ENCODE measurements around the gene ZBTB17. TPM values are rescaled to one million over a fixed set of nuclear protein-coding genes. Genes with fewer than 3 reads are reported as not detected.
"Not testable (repeated sequence)": the region's sequence is repeated elsewhere in the genome, so short reads cannot be mapped to it uniquely, and the experiment has no call there.

ZBTB17 gene
- total and polyA plus RNA-seq, 2 donors = 30.7 to 81.3 TPM

- peaks cover 3 to 21% of the 10 kb centered on the region in 2 donors for H3K36me3 ChIP-seq (ENCODE audit: control insufficient read depth in 2 of 2, insufficient read depth in 2 of 2, low read length in 1 of 2)
- H3K4me3 ChIP-seq (ENCODE audit: low read length in 2 of 2); H3K9me3 ChIP-seq (ENCODE audit: control insufficient read depth in 2 of 2, insufficient read depth in 1 of 2, low read length in 1 of 2); H3K27ac ChIP-seq (ENCODE audit: low read depth in 1 of 2, low read length in 1 of 2); DNase-seq (ENCODE audit: low read depth in 6 of 9, low spot score in 9 of 9); H3K4me1 ChIP-seq (ENCODE audit: control insufficient read depth in 2 of 2, insufficient read depth in 2 of 2, low read length in 2 of 2); H3K27me3 ChIP-seq (ENCODE audit: control insufficient read depth in 2 of 2, insufficient read depth in 1 of 2, low read length in 1 of 2): not testable (repeated sequence)
- 83% methylated on average over 6 of the region's 6 CpGs for WGBS
Measured at GRCh38 chr1:15892857-15893599, 82.9 kb downstream of the ZBTB17 start.

Other genes starting within 250 kb of the ZBTB17 start
- gene SLC25A34, start 239.8 kb downstream of the ZBTB17 start, total RNA-seq = 0.42 TPM
- 2.4 TPM for gene SLC25A34, start 239.8 kb downstream of the ZBTB17 start, polyA plus RNA-seq
- not detected for gene TMEM82, start 233.6 kb downstream of the ZBTB17 start, total RNA-seq
- gene TMEM82, start 233.6 kb downstream of the ZBTB17 start, polyA plus RNA-seq = not detected
- 1.6 TPM for gene FBLIM1, start 217.3 kb downstream of the ZBTB17 start, total RNA-seq
- gene FBLIM1, start 217.3 kb downstream of the ZBTB17 start, polyA plus RNA-seq = 10.3 TPM
- 9.0 TPM for gene UQCRHL, start 168.5 kb downstream of the ZBTB17 start, total RNA-seq
- 4.0 TPM for gene UQCRHL, start 168.5 kb downstream of the ZBTB17 start, polyA plus RNA-seq
- gene SPEN, start 128.4 kb downstream of the ZBTB17 start, total RNA-seq = 16.3 TPM
- 11.4 TPM for gene SPEN, start 128.4 kb downstream of the ZBTB17 start, polyA plus RNA-seq
- 0.05 TPM for gene SRARP, start 28.1 kb upstream of the ZBTB17 start, total RNA-seq
- 0.11 TPM for gene SRARP, start 28.1 kb upstream of the ZBTB17 start, polyA plus RNA-seq
- gene HSPB7, start 41.9 kb upstream of the ZBTB17 start, total RNA-seq = under 0.01 TPM
- gene HSPB7, start 41.9 kb upstream of the ZBTB17 start, polyA plus RNA-seq = 9.5 TPM
- gene CLCNKA, start 45.9 kb upstream of the ZBTB17 start, total RNA-seq = under 0.01 TPM
- gene CLCNKA, start 45.9 kb upstream of the ZBTB17 start, polyA plus RNA-seq = 0.30 TPM
- gene CLCNKB, start 67.7 kb upstream of the ZBTB17 start, total RNA-seq = 0.05 TPM
- gene CLCNKB, start 67.7 kb upstream of the ZBTB17 start, polyA plus RNA-seq = 0.34 TPM
- 0.05 TPM for gene FAM131C, start 97.5 kb upstream of the ZBTB17 start, total RNA-seq
- gene FAM131C, start 97.5 kb upstream of the ZBTB17 start, polyA plus RNA-seq = 0.96 TPM
- 1.4 TPM for gene EPHA2, start 180.0 kb upstream of the ZBTB17 start, total RNA-seq
- 6.2 TPM for gene EPHA2, start 180.0 kb upstream of the ZBTB17 start, polyA plus RNA-seq
- 2.2 TPM for gene ARHGEF19, start 236.6 kb upstream of the ZBTB17 start, total RNA-seq
- 9.6 TPM for gene ARHGEF19, start 236.6 kb upstream of the ZBTB17 start, polyA plus RNA-seq